Transverse colon (tissue), 4 donors: ENCODE results near the gene UBE4B. TPM values are rescaled to one million over a fixed set of nuclear protein-coding genes. Genes with fewer than 3 reads are reported as not detected.

Experiments used
- DNase-seq: peaks from one replicate; pipeline ENCODE4 v3.0.0-alpha.2; 2019
- H3K27ac ChIP-seq, 4 donors: fragments of 200-600 bp; sonication (generic); 2 replicates each; pipeline ENCODE4 v1.5.1; 2016 to 2018; ENCODE audit warnings: inconsistent platforms in 4 of 4
- H3K27me3 ChIP-seq: fragments of 200-600 bp; sonication (generic); 2 replicates; pipeline ENCODE4 v1.5.1; 2017; ENCODE audit warnings: inconsistent platforms
- H3K36me3 ChIP-seq, 4 donors: fragments of 200-600 bp; sonication (generic); 2 replicates each; pipeline ENCODE4 v1.5.1; 2017 to 2019; ENCODE audit warnings: inconsistent platforms in 4 of 4
- H3K4me1 ChIP-seq, 4 donors: fragments of 200-600 bp; sonication (generic); 2 replicates each; pipeline ENCODE4 v1.5.1; 2017 to 2020; ENCODE audit warnings: inconsistent platforms in 4 of 4
- H3K4me3 ChIP-seq, 4 donors: fragments of 200-600 bp; sonication (generic); 1 replicate in 1 of 4; 2 replicates in 3 of 4; pipeline versions ENCODE4 v1.5.1 to v1.6.1; 2017 to 2019; ENCODE audit warnings: inconsistent platforms in 4 of 4
- H3K9me3 ChIP-seq, 2 donors: fragments of 200-600 bp; sonication (generic); 2 replicates each; pipeline ENCODE4 v1.5.1; 2017 to 2019; ENCODE audit warnings: inconsistent platforms in 2 of 2
- CTCF ChIP-seq, 5 experiments: fragments of 200-600 bp in 3 of 5; fragments of 450-650 bp in 2 of 5; sonication (generic) in 3 of 5; IDR thresholded peaks; 1 replicate in 2 of 5; 2 replicates in 3 of 5; pipeline ENCODE4 v1.5.1; 2016 to 2017; ENCODE audit warnings: antibody characterized with exemption in 5 of 5, inconsistent platforms in 3 of 5, mild to moderate bottlenecking in 2 of 5, moderate library complexity in 1 of 5
- EP300 ChIP-seq: sonication (generic); formaldehyde crosslinking; IDR thresholded peaks from one replicate; pipeline ENCODE4 v1.6.1; 2017; ENCODE audit warnings: antibody characterized with exemption, low read depth
- POLR2A ChIP-seq: fragments of 450-650 bp; IDR thresholded peaks from one replicate; pipeline ENCODE4 v1.6.1; 2016; ENCODE audit warnings: antibody characterized with exemption, mild to moderate bottlenecking, moderate library complexity
- POLR2AphosphoS5 ChIP-seq, 3 donors: sonication (generic); formaldehyde crosslinking; IDR thresholded peaks; one replicate each; pipeline ENCODE4 v1.6.1; 2016; ENCODE audit warnings: antibody characterized with exemption in 3 of 3
- WGBS, 2 donors: methylation state at CpG; one replicate each; pipeline ENCODE4 v1.1.5; 2018; ENCODE audit warnings: low coverage in 1 of 2; 5-methylcytosine and 5-hydroxymethylcytosine counted together
- in situ Hi-C, 4 donors: fragments of 200-750 bp; cut with MboI; loops; one replicate each; pipeline versions ENCODE4 v1.15.0 to v1.15.1; 2017; ENCODE audit warnings: low sequenced_read_pairs in 3 of 4, low pct_ligation_motif_present in 1 of 4, low pct_unique_long_range_greater_than_20kb in 1 of 4
- intact Hi-C: fragments of 100-400 bp; cut with DNase I; formaldehyde crosslinking; loops from one replicate; pipeline ENCODE4 v1.15.1; 2023; ENCODE audit warnings: low total_unique reads
- total RNA-seq, 4 donors: library from RNA; depleted of rRNA; stranded (reverse); fragments of >200 nt; gene quantifications; one replicate each; pipeline ENCODE4 v1.1.0, GENCODE V29; 2016

Gene UBE4B
- total RNA-seq, 4 donors from 2014 or later = 35.1 to 145 (median 78.7) TPM

GRCh38 chr1:10170239-10170574 is 137.4 kb downstream of the UBE4B start:
- Histone ChIP-seq H3K36me3 (peaks cover 0 to 33% (median 12%) of the 10 kb centered on the region in 4 donors), H3K27ac (no peak overlapping the region), H3K4me1 (no peaks in the 10 kb centered on the region), H3K9me3 (no peaks in the 10 kb centered on the region), H3K27me3 (no peaks in the 10 kb centered on the region), H3K4me3 (no peak overlapping the region)
- no peak for TF ChIP-seq CTCF (IDR thresholded peaks at IDR 0.05)
- TF ChIP-seq POLR2AphosphoS5 (IDR thresholded peaks at IDR 0.05) = no peak
- no peak for TF ChIP-seq POLR2A
- TF ChIP-seq EP300 = no peak
- WGBS, 2 donors = 47 to 56% methylated on average over 2 of the region's 2 CpGs
- no peak for DNase-seq
- in situ Hi-C loops (no loop called here), intact Hi-C loops (no loop called here)

GRCh38 chr1:10171105-10171767 is 138.5 kb downstream of the UBE4B start:
- no peaks in the 10 kb centered on the region for H3K9me3 ChIP-seq
- WGBS, 2 donors = 97% methylated on average over 6 to 16 of the region's 16 CpGs
- H3K27ac ChIP-seq = no peak overlapping the region
- no peaks in the 10 kb centered on the region for H3K4me1 ChIP-seq
- H3K36me3 ChIP-seq = peaks cover 0 to 33% (median 12%) of the 10 kb centered on the region in 4 donors
- DNase-seq = no peak
- no peaks in the 10 kb centered on the region for H3K27me3 ChIP-seq
- intact Hi-C loops (no loop called here), in situ Hi-C loops (no loop called here)
- TF ChIP-seq POLR2A (no peak), EP300 (no peak), CTCF (IDR thresholded peaks at IDR 0.05) (no peak), POLR2AphosphoS5 (IDR thresholded peaks at IDR 0.05) (no peak)
- H3K4me3 ChIP-seq = no peak overlapping the region

- Histone ChIP-seq H3K4me3 (no peak overlapping the region), H3K27ac (no peak overlapping the region), H3K27me3 (no peaks in the 10 kb centered on the region), H3K9me3 (no peaks in the 10 kb centered on the region), H3K4me1 (no peaks in the 10 kb centered on the region), H3K36me3 (peaks cover 0 to 33% (median 12%) of the 10 kb centered on the region in 4 donors)
- 84 to 90% methylated on average over 6 to 8 of the region's 8 CpGs for WGBS, 2 donors
- intact Hi-C loops (no loop called here), in situ Hi-C loops (no loop called here)
- no peak for TF ChIP-seq POLR2AphosphoS5 (IDR thresholded peaks at IDR 0.05)
- TF ChIP-seq POLR2A = no peak
- no peak for TF ChIP-seq CTCF (IDR thresholded peaks at IDR 0.05)
- TF ChIP-seq EP300 = no peak
- no peak for DNase-seq
Observed at GRCh38 chr1:10171995-10172669, 139.4 kb downstream of the UBE4B start.

GRCh38 chr1:10173582-10173981 is 140.8 kb downstream of the UBE4B start:
- Histone ChIP-seq H3K4me1 (no peaks in the 10 kb centered on the region), H3K36me3 (peaks cover 0 to 26% (median 10%) of the 10 kb centered on the region in 4 donors), H3K9me3 (no peaks in the 10 kb centered on the region), H3K27ac (no peak overlapping the region), H3K27me3 (no peaks in the 10 kb centered on the region), H3K4me3 (no peak overlapping the region)
- in situ Hi-C loops = no loop called here
- DNase-seq = no peak
- WGBS, 2 donors = 79 to 88% methylated on average over 5 to 10 of the region's 10 CpGs
- TF ChIP-seq CTCF (IDR thresholded peaks at IDR 0.05) (no peak), EP300 (no peak), POLR2AphosphoS5 (IDR thresholded peaks at IDR 0.05) (no peak), POLR2A (no peak)
- intact Hi-C loops = no loop called here
